Neural cell (in vitro differentiated cells): ENCODE measurements around the gene SLC9A3.

Experiments
- CTCF ChIP-seq: fragments of 450-650 bp; IDR thresholded peaks from 2 replicates; pipeline ENCODE4 v1.5.1; 2014; ENCODE audit warnings: antibody characterized with exemption, mild to moderate bottlenecking, moderate library complexity; ENCODE audit not compliant: poor library complexity, severe bottlenecking
- EZH2 ChIP-seq: fragments of 200-600, 300-800 bp; shearing (Covaris generic), sonication (generic); IDR thresholded peaks from 2 replicates; pipeline ENCODE4 v1.6.1; 2014; ENCODE audit warnings: antibody characterized with exemption, low read length, borderline replicate concordance, mild to moderate bottlenecking; ENCODE audit not compliant: insufficient read depth, poor library complexity, severe bottlenecking
- MXI1 ChIP-seq: fragments of 450-650 bp; conservative IDR thresholded peaks from 2 replicates; pipeline ENCODE4 v1.6.1; 2014; ENCODE audit warnings: antibody characterized with exemption, mild to moderate bottlenecking; ENCODE audit not compliant: poor library complexity, severe bottlenecking
- TAF1 ChIP-seq: IDR thresholded peaks from 2 replicates; pipeline ENCODE4 v1.6.1; 2012; ENCODE audit warnings: low read depth

GRCh38 chr5:568061-568781 lies 44.0 kb upstream of the SLC9A3 start:
- TF ChIP-seq CTCF, result no peak
- TF ChIP-seq EZH2, result no peak
- no peak for TF ChIP-seq TAF1
- no peak for TF ChIP-seq MXI1
